HG02943 (cell line): ENCODE results near the gene CSF2RB.

ENCODE experiments used
- ATAC-seq: cut with Tn5 transposase; IDR thresholded peaks from one replicate; pipeline ENCODE4 v1.9.1; 2021; ENCODE audit warnings: mild to moderate bottlenecking, low read depth, moderate library complexity; ENCODE audit not compliant: unreplicated experiment

Gene CSF2RB

DNA sequence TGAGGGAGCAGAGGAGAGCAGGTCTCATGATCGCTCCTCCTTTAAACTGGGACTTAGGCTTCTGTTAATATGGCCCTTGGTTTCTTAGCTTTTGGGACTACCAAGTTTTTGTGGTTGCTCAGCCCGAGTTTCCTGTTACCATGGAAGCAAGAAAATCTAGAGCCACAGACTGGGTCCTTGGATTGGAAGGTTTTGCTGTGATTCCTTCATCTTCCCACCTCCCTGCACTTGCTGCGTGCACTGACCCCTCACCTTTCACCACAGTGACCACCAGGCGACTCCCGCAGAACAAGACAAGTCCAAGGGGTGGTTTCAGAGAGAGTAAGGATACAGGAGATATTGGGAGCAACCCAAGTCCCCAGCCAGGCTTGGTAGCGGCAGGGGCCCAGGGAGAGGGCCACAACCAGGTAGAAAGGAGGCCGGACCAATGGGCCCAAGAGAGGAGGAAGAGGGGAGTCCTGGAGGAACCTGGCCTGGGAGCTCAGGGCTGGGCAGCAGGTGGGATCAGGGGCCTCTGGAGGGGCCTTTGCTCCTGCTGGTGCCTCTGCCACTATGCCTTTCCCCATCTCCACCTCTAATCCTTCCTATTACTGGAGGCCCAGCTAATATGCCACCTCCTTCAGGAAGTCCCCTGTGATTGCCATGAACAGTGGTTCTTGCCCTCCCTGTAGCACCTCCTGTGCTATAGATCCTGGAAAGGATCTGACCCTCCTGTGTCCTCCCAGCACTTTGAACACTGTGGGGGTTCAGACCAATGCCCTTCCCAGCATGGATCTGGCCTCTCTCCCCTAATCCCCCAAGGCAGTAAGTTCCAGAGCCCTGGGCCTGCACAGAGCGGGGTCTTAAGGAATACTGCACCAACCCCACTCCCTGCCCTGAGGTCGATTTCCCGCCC is 21.2 kb downstream of the CSF2RB start:
- no peak for ATAC-seq

DNA sequence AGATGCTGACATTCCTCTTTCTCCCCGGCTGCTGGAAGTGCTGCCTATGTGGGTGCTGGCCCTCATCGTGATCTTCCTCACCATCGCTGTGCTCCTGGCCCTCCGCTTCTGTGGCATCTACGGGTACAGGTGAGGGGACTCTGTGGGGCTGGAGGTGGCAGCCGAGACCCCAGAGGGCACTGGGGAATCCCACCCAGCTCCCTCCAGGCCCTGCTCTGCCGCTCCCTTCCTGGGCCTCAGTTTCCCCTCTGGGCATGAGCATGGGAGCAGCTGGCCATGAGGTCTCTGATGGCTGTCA is 21.8 kb downstream of the CSF2RB start:
- no peak for ATAC-seq

DNA sequence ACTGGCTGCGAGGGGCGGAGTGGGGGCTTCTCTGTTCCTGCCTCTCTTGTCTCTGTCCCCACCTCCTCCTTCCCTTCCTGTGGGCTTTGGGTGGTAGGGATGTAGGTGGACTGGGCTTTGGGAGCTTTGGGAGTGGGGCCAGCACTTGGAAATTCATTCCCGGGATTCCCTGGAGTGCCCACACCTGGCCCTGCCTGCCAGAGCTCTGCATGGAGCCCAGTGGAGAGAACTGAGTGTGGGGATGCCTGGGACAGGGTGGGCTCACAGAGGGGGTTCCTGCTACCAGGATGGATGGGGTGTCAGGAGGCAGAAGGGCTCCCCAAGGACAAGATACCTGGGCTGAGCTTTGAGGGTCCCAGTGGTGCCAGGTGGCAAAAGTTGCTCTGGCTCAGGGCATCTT is 22.3 kb downstream of the CSF2RB start:
- no peak for ATAC-seq

DNA sequence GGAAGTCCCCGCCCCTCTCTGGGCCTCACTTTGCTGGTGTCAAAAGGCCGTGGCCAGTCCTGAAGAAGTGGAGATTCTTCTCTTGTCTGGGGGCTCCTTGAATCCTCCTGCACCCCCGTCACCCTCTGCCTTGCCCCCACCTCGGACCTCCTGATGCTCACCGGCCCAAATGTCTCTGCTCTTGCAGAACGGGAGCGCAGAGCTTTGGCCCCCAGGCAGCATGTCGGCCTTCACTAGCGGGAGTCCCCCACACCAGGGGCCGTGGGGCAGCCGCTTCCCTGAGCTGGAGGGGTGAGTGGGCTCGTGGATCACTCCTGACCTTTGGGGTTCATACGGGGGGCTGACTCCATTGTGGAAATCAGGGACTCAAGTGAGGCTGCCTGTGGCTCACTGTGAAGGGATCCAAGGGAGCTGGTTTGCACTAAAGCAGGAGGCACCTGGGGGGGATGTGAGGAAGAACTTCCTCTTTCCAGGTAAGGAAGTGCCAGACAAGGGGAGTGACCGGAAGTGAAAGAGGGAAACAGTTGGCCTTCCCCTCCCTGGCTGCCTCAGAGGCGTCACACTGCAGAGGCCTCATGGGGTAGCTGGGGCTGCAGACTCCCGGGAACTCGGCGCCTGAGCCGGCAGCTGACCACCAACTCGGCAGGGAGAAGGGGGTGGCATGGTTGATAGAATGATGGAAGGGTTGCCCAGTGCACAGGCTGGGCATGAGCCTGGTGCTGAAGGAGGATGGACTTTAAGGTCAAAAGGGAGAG is 23.1 kb downstream of the CSF2RB start:
- ATAC-seq: no peak

DNA sequence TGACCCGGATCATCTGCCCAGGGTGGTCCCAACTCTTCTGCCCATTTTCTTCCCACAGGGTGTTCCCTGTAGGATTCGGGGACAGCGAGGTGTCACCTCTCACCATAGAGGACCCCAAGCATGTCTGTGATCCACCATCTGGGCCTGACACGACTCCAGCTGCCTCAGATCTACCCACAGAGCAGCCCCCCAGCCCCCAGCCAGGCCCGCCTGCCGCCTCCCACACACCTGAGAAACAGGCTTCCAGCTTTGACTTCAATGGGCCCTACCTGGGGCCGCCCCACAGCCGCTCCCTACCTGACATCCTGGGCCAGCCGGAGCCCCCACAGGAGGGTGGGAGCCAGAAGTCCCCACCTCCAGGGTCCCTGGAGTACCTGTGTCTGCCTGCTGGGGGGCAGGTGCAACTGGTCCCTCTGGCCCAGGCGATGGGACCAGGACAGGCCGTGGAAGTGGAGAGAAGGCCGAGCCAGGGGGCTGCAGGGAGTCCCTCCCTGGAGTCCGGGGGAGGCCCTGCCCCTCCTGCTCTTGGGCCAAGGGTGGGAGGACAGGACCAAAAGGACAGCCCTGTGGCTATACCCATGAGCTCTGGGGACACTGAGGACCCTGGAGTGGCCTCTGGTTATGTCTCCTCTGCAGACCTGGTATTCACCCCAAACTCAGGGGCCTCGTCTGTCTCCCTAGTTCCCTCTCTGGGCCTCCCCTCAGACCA is 24.0 kb downstream of the CSF2RB start:
- no peak for ATAC-seq

DNA sequence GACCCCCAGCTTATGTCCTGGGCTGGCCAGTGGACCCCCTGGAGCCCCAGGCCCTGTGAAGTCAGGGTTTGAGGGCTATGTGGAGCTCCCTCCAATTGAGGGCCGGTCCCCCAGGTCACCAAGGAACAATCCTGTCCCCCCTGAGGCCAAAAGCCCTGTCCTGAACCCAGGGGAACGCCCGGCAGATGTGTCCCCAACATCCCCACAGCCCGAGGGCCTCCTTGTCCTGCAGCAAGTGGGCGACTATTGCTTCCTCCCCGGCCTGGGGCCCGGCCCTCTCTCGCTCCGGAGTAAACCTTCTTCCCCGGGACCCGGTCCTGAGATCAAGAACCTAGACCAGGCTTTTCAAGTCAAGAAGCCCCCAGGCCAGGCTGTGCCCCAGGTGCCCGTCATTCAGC is 24.6 kb downstream of the CSF2RB start:
- no peak for ATAC-seq

DNA sequence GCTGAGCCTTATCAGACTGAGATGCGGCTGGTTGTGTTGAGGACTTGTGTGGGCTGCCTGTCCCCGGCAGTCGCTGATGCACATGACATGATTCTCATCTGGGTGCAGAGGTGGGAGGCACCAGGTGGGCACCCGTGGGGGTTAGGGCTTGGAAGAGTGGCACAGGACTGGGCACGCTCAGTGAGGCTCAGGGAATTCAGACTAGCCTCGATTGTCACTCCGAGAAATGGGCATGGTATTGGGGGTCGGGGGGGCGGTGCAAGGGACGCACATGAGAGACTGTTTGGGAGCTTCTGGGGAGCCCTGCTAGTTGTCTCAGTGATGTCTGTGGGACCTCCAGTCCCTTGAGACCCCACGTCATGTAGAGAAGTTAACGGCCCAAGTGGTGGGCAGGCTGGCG is 25.5 kb downstream of the CSF2RB start:
- ATAC-seq: no peak

DNA sequence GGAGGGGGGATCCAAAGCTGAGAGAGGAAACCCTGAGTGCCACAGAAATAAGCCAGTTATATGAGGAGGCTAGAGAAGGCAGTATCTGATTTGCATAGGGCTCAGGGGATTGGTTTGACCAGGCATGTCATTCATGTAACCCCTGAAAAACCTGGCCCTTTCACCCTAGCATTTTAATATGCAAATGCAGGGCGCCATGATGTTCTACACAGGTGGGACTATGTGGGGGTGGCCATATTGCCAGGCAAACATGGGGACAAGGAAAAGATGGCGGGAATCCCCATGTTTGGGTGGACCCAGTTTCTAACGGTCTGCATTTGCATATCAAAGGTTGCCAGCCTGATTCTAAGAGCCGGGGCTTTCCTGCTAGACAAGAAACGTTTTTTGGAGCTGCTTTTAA is 27.2 kb downstream of the CSF2RB start:
- ATAC-seq: no peak

DNA sequence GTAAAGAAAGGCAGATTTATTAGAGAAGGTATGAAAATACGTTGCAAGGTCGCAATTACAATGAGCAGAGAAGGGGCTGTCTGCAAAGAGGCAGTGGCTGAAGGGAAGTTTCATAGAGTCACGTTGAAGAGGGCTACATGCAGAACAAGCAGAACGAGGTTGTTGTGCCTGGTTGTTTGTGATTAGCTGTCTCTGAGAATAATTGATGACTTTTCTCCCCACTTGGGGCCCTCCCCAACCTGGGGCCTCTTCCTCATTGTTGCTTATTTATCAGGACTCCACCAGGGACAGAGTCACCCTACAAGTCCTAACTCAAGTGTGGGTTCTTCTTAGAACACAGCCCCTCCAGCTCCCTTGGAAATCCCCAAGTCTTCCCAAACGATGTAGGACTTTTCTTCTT is 29.1 kb downstream of the CSF2RB start:
- ATAC-seq: no peak

DNA sequence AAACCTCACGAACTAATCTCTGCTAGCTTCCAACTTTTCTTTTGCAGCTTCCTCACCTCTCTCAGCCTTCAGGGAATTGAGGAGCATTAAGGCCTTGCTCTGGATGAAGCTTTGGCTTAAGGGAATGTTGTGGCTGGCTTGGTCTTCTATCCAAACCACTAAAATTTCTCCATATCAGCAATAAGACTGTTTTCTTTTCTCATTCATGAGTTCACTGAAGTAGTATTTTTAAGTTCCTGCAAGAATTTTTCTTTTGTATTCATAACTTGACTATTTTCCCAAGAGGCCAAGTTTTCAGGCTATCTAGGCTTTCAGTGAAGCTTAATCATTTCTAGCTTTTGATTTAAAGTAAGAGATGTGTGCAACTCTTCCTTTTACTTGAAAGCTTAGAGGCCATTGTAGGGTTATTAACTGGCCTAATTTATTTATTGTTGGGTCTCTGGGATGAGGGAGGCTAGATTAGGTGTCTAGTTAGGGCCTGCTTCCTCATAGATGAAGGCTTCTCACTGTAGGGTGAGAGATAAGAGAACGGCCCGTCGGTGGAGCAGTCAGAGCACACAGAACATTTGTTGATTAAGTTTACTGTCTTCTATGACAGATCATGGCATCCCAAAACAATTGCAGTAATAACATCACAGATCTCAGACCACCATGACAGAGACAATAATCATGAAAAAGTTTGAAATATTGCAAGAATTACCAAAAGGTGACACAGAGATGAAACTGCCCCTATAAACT is 33.2 kb downstream of the CSF2RB start:
- no peak for ATAC-seq

DNA sequence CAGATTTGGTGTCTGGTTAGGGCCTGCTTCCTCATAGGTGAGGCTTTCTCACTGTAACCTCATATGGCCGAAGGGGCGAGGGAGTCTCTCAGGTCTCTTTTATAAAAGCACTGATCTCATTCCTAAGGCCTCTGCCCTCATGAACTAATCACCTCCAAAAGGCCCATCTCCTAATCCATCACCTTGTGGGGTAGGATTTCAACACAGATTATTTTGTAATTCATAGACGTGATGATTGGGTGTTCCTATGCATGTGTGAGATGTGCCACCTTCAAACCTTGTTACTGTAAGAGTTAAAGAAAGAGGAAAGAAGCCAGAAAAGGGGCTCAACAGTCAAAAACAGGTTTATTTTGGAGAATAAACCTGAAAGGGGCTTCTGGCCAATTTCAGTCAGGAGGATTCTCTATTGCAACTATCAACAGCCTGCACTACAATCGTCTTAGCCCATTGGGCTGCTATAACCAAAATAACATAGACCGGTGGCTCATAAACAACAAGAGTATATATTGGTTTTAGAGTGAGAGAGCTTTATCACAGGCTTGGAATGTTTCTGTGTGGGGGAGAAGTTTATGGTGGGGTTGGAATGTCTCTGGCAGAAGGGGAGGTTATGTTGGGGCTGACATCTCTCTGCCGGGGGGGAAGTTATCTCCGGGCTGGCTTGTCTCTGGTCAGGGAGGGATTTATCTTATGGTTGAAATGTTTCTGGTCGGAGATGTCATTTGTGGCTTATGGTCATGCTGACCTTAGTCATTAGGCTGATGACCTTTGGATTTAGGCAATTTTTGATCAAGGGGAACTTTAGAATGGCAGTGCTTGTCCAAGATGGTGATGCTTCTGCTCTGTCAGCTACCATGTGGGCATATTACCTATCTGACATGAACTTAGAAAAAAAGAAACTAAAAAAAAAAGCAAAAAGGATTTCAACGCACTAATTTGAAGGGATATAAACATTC is 35.1 kb downstream of the CSF2RB start:
- ATAC-seq: no peak

DNA sequence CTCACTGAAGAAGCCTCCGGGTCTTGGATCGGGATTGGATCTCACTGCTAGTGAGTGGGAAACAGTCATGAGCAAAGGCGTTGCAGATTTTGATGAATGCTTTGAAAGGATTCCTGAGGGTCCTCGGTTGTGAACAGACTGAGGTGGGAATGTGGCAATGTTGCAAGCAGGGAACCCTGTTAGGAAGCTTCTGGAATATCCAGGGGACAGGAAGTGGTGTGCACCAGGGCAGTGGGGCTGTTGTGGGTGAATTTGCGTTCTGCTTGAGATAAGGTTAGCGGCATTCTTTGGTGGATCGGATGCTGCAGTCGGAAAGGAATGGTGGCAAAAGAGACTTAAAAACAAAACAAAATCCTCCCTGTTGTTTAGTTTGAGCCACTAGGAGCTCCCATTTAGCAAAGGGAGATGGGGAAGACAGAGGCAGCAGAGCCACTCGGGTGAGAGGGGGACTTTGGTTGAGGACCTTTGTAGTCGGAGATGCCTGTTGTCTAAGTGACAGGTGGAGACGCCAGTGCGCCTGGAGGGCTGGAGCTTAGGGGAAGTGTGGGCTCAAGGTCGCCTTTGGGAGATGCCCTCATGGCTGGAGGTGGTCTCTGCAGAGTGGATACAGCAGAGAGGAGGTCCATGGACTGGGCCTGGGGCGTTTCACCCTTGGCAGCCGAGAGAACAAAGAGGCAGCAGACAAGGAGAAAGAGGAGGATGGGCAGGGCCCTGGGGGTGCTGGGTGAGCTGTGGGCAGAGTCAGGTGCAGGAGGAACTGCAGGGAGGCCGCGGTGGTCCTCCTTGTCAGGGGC is 37.6 kb downstream of the CSF2RB start:
- no peak for ATAC-seq

DNA sequence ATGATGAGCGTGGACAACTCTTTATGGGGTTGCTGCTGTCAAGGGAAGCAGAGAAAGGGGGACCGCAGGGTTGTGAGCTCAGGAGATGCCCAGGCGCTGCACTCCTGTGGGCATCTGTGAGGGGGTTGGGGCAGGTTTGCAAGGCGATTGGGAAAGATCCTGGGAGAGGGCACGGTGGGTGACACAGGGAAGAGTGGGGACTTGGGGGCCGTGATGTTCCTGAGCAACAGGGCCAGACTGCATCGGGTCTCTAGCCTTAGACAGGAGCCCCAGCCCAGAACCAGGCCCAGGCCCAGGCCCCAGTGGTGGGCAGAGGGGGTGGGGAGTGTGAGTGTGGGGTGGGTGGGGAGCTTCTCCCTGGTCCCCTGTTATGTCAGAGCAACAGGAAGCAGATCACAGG is 38.3 kb downstream of the CSF2RB start:
- no peak for ATAC-seq

DNA sequence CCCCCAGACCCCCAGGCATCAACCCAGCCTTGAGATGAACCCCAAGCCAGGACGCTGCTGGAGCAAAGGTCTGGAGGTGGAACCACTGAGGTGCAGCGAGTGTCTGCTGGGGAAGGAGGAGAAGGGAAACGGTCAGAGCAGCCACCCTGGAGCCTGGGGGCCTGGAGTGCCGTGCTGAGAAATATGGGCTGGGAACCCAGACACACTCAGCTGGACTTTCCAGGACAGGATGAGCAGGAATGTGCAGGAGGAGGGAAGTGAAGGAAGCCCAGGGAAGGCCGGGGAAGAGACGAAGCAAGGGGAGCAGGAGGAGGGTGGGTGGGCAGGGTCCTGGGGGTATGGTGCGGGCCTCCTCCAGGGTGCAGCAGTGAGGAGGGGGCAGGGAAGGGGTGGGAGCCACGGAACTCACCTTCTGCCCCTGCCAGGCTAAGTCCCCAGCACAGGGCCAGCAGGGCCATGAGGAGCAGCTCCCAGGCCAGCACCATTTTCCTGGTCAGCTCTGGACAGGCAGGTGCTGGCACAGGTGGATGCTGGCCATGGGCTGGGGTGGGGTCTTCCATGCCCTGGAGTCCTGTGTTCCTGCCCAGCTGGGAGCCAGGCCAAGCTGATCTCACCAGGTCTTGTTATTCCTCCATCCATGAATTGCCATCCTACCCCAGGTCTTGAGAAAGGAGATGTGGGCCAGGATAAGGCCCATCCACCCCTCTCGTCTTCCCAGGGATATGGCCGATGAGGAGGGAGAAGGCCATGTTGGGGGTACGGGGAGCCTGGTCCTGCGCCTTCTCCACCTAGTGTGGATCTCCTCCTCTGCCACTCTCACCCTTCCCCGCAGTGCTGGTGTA is 40.0 kb downstream of the CSF2RB start:
- no peak for ATAC-seq

DNA sequence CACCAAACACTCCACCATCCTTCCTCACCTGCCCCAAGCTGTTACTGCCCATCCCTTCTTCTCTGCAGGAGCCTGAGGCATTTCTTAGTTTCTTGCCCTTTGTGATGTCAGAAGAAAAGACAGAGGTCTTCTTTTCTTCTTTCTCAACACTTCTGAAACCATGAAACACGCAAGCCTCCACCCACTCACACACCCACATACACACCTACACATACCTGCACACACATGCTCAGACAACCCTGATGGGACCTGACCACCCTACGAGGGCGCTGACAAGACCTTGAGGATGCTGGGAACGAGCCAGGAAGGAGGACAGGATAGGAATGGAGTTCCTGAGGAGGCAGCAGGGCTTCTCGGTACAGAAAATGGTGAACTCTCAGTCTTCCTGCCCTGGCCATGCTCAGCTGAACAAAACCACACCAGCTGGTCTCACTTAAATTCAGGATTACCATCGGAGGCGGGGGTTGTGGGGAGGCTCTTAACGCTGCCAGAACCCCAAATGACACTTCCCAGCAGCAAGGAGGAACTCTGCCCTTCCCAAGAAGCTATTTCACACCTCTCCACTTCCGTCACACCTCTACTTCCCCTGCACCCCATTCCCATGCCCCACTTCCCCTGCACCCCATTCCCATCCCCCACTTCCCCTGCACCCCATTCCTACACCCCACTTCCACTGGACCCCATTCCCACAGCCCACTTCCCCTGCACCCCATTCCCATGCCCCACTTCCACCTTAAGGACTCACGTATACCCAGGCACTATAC is 41.0 kb downstream of the CSF2RB start:
- no peak for ATAC-seq

DNA sequence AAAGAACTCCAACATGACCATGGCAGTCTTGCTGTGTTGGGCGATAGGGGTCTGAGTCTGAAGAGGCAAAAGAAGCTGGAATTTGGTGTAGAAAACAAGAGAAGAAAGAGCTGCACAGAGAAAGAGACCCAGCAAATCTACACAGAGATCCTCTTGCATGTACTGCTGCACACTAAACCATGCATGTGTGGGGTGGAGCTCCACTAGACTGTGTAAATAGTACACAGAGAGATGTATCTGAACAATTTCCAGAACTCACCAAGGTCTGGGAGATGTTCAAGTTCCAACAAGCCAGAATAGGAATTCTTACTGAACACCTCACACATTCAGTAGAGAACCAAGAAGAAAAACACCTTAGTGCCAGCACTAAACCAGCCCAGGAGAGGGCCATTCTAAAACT is 42.3 kb downstream of the CSF2RB start:
- ATAC-seq: no peak

DNA sequence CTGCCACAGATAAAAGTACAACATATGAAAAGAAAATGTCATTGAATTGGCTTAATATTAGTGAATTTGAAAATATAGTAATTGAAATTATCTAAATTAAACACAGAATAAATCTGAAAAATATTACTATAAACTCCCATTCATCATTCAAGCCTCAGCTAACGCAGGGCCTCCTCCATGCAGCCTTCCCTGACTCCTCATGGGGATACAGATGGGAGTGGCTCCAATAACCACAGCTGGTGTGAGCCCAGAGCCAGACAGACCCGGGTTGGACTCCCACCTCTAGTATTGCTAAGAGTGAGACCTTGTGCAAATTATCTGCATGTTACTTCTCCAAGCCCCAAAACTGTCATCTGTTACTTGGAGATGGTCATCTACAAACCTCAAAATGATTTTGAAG is 44.9 kb downstream of the CSF2RB start:
- ATAC-seq: no peak
